Endothelial cell of hepatic sinusoid (primary cell): ENCODE results near the gene HSPA12B.

Source experiments
- in situ Hi-C: cut with HindIII; loops from 2 replicates; pipeline ENCODE4 v1.10.0; 2017; ENCODE audit warnings: low sequenced_read_pairs

HSPA12B gene

DNA sequence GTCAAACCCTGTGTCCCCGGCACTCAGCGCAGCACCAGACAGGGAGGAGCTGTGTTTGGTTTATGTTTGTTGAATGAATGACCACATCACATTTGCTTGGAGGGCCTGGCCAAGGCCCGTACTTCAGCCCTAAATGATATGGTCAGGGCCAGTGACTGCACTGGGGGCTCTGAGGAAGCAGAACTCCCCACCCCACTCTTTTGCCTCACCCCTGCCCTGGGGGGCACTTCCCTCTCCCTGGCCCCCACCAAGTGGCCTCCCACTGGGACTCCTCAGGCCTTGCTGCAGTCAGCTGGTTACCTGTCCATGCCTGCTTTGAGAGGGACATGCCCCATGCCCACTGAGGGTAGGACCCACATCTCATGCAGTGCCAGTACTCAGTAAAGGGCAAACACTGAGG is 32.2 kb downstream of the HSPA12B start:
- in situ Hi-C loops = no loop called here

DNA sequence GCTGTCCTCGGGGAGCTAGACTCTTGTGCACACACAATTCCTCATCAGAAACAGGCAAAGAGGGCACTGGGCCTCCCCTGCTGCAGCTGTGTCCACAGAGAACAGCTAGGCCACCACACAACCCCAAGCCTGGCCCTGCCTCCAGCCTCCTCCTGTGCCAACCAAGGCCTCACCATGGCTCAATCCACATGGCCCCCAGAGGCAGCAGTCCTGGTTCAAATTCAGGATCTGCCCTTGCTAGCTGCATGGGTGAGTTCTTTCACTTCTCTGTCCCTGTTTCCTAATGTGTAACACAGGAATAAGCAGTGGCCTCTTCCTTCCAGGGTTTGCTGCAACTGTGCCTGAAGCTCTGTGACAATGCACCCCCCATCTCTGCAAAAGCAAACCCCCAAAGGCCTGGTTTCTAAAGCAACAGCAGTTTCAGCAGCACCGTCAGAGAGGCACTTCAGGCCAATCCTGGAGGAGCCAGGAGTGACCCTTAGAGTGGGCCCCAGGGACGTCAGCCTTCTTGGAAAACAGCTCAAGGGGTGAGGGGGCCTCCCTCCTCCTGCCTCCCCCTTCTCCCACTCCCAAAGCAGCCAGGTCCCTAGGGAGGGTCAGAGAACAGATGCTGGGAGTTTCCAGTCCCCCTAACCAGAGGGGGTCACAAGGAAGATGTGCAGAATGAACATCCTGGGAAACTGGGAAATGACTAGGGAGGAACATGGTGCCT is 32.8 kb downstream of the HSPA12B start:
- in situ Hi-C loops = no loop called here

DNA sequence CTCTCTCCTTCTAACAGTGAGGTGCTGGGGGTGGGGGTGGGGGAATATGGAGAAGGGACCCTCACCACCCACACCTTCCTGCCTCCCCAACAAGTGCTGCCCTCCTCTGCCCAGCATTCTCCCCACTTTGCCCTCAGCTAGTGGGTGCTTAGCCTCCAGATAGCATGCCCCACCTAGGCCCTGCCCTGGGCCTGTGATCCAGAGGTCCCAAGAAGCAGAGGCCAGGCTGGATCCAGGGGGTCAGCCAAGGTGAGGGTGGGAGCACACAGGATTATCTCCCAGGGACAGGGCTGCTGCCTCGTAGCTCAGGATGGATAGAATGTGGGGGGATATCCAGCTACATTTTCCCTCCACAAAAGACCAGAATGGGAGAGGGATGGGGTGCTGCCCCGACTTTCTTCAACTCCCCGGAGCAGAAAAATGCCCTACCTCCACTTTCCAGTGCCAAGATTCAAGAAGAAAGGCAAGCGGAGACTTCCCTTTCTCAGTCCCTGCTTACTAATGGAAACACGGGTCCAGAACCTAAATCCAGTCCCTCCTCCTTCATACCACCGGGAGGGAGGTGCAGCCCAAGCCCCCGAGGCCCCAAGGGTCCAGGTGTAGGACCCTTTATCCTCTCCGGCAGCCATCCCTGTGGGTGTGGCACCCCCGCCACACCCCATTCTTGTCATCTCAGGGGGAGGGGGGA is 34.1 kb downstream of the HSPA12B start:
- in situ Hi-C loops = no loop called here

DNA sequence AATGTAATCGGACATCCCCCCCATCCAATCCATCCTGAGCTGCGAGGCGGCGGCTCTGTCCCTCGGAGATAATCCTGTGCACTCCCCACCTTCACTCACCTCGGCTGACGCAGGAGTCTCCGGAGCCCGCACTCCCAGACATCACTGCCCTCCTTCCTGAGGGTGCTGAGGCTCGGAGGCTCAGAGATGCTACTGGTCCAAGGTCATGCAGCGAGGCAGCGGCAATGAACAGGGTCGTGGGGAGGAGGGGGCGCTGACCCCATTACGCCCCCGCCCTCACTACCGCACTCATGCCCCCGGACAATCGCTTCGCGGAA is 34.6 kb downstream of the HSPA12B start:
- in situ Hi-C loops = no loop called here

DNA sequence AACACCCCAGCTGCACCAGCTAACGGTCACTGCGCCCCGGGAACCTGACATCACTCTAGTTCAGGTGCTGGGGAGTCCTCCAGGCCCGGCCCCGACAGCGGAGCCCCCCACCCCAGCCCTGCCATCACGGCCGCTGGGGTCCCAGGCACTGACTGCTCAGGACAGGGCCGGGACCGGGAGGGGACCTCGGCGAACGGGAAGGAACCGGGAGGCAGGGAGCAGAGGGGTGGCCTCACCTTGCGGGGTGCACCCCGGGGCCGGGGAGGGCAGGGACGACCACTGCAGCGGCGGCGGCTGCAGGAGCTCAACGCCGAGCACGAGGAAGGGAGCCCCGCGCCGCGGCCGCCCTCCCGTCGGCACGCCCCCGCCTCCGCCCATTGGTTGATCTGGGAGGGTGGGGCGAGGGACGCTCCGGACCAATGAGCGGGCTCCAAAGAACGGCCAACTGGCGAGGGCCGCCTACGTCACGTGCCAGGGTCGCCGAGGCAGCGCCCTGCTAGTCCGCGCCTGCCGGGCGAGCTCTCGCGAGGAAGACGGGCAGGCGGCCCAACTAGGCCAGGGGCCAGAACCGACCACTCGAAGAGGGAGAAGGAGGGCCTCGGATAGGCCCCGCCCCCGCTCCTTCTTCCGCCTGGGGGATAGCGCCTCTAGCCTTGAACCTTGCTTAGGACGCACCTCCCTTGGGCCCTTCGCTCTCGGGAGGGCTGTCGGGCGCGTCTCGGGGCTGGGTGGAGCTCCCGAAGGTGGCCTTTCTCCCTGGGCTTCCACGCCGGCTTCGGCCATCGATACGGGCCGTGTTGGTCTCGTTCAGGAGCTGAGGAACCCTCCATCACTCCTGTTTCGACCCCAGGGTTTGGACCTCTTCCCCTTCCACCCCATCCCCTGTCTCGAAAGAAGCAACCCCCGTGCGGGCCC is 35.2 kb downstream of the HSPA12B start, which contains the start of gene ADISSP:
ADISSP (minus strand) TSS at position 327 of the 915 bp plus-strand sequence. CDS start 7,653 bp downstream, outside the sequence.
- in situ Hi-C loops = no loop called here

DNA sequence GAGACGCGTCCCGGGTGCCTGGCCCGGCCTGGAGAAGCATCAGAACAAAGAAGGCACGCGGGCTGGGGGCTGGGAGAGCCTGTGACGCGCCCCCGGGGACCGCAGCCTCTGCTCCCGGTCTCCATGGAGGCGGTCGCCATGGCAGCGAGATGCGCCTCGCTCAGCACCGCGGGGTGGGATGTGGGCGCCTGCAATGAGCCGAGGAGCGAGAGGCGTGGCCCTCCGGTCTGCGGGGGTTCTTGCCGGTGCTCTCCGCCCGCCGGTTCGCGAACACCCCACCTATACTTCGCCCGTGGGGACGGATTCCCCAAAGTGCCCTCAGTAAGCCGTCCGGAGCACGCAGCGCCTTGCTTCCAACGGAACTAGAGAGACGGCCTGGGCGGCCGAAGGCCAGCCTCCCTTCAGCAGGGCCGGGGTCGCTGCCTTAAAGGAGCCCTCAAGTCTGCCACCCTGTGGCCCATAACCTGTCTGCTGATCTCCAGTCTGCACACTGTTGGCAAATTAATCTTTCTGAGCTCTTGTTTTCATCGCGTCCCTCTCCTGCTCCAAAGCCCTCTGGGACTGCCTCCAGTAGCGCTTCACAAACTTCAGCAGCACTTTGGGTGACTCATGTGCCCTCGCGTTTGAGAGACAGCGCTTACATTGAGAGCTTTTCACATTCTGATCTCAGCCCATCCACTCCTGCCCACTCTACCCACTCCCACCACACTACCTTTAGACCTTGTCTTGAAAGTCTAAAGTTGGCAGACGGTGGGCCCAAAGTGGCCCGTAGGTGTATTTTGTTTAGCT is 36.1 kb downstream of the HSPA12B start:
- in situ Hi-C loops = no loop called here

DNA sequence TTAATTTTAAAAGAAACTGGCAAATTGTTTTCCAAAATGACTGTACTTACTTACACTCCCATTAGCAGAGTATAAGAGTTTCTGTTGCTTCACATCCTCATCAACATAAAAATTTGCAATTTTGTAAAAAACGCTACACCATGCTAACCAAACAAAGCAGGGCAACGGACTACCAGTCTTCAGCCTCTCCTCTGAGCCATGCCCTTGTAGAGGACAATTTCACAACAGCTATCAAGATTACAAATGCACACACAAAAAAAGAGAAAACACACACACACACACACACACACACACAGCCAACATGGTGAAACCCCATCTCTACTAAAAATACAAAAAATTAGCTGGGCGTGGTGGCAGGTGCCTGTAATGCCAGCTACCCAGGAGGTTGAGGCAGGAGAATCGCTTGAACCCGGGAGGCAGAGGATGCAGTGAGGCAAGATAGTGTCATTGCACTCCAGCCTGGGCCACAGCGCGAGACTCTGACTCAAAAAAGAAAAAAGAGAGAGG is 39.1 kb downstream of the HSPA12B start:
- in situ Hi-C loops = no loop called here

DNA sequence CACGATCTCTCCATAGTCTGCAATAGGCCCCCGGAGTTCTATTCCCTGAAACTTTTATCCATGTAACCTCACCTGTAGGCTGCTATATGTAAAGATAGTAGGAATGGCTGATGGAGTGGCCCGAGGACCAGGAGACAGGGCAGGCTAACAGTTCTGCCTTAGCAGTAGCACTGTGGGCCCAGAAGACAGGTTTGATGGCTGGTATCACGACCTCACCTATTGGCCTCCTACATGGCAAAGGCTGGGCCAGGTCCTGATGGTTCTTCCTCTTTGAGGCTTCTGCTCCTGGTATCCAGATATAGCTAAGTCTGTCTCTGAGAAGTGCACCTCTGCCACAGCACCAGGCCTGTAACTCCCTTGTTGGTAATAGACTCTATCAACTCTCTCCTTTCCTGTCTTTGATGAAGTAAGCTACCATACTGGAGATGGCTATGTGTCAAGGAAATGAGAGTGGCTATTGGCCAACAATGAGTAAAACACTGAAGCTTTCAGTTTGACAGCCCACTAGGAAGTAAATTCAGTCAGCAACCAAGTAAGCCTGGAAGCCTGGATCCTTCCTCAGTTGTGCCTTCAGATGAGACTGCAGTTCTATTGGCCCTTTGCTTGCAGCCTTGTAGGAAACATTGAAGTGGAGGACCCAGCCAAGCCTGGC is 43.1 kb downstream of the HSPA12B start:
- in situ Hi-C loops = no loop called here

DNA sequence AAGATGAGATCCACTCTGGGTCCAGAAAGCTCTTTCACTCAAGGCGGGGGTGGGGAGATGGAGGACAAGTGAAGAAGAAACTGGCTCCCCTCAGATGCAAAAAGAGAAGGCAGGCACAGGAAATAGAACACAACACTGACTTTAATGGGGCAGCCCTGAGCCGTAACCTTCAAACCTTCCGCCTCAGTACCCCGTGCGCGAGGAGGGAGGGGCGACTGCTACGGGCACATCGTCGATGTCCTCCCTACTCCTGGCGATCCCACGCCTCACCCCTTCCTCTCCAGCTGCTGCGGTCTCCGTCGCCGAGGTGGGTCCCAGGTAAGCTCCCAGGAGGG is 44.9 kb downstream of the HSPA12B start:
- in situ Hi-C loops = no loop called here

DNA sequence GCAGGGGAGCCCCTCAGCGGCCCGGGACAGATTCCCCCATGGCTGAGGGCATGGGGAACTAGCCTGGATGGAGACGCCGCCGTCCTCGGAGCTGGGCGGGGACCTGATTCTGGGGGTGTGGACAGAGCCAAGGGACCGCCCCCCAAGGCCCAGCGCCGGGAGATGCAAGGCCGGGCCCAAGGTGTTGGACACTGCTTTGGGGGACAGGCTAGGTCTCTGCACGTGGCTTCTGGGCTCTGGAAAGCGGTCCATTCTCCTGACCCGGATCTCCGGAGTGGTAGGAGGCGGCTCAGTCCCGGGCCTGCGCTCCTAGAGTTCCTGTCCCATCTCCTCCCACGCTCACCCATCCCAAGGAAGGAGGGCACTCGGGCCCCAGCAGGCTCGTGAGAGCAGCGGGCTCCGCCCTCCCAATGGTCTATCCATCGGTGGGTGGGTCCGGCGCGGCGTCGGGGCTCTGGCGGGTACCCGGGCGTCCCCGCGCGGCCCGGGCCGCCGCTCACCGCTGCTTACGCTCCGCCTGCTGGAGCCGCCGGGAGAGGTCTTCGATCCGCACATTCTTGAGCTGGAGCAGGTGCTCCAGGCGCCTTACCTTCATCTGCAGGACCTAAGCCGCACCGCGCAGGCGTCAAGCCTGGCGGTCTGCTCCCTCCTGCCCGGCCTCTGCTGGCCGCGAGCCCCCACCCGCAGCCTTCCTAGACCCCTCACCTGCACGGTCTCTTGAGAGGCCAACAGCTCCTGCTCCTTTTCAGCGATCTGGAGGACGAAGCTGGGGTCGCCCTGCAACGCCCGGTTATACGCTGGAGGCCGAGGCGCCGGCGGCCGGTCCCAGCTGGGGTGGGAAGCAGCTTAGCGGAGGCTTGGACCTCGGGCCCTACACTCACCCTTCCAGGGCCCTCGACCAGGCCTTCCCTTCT is 45.5 kb downstream of the HSPA12B start:
- in situ Hi-C loops = no loop called here

DNA sequence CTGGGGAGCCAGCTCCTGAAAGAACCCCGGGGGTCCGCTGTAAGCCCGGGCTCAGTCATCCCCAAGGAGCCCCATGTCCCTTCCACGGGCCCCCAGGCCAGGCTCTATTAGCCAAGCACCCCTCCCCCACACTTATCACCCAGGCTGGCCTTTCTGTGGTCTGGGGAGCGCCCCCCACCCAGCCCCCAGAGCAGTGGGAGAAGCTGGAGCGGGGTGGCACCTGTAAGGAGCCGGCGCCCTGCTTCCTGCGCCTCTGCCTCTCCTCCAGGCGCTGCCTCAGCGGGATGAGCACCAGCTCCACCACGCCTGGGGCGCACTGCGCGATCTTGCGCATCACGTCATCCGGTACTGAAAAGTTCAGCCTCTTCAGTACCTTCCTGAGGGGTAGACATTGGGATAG is 46.5 kb downstream of the HSPA12B start:
- in situ Hi-C loops = no loop called here

DNA sequence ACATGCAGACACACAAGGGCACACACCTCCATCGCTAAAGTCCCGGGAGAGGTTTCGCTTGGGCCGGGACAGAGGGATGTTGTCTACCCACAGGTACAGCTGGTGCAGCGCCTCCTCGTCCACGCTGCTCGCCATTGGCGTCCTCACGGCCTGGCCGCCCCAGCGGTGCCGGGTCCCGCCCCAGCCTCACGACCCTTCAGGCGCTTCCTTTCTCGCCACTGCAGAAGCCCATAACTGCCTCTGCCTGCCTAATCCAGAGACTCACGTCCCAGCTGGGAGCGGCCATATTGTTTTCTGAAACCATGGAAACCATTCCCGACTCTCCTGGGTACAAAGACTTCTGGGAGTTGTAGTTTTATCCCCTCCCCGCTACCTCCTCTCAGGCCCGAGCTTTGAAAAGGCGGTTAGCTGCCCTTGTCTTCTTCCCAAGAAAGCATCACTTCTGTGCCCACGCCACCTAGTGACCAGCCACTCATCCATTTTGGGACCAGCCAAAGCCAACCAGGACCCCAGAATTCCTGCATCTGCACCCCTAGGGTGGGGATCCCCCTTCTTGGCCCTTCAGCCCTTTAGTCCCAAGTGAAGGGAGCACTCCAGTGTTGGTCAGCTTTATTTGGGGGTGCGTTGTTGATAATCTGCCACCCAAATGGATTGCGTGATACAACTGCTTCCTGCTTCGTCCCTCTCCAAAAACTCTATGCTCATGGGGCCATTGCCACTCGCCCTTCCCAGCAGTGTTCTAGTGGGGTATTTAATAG is 48.8 kb downstream of the HSPA12B start, which contains the start of gene SPEF1:
SPEF1 (minus strand) TSS at position 296 of the 758 bp plus-strand sequence; CDS start at position 135, 161 bp downstream.
- in situ Hi-C loops = loop anchor here (5.0 kb wide), 1 partner anchor 51 kb away; no protein-coding TSS in a partner anchor

DNA sequence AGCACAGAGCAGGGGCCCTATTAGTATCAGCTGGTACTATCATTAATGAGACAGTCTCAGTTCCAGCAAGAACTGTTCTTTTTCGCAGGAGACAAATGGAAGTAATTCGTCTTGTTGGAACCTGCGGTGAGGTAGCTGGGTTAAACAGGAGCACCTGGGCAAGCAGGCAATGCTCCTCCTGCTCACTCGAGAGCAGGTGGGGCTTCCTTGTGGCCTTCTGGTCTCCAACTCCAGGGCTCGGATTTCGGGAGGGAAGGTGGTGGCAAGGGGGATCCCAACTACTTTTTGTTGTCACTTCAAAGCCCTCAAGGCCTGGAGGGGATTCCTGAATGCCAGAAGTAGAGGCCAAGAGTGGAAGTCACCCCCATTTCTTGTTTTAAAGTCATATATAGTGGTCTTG is 50.1 kb downstream of the HSPA12B start:
- in situ Hi-C loops = loop anchor here (5.0 kb wide), 1 partner anchor 50 kb away; no protein-coding TSS in a partner anchor

DNA sequence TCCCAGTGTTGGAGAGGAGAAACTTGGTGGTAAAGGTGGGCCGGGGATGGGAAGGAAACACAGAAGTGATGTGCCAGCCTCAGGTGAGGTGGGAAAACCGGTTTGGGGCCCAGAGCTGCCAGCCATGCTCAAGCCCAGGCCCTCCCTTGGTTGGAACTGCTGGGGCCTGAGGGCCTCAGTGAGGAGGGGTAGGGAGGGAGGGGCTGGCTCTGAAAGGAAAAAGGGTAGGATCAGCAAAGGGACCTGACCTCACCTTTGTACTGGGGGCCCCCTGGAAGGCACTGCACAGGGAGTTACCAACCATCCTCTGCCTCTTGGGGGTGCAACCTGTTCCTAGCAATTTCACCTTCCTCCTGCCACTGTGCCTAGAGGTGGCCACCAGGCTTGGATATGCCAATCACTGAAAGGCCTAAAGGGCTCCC is 50.6 kb downstream of the HSPA12B start:
- in situ Hi-C loops = loop anchor here (5.0 kb wide), 1 partner anchor 49 kb away; no protein-coding TSS in a partner anchor

DNA sequence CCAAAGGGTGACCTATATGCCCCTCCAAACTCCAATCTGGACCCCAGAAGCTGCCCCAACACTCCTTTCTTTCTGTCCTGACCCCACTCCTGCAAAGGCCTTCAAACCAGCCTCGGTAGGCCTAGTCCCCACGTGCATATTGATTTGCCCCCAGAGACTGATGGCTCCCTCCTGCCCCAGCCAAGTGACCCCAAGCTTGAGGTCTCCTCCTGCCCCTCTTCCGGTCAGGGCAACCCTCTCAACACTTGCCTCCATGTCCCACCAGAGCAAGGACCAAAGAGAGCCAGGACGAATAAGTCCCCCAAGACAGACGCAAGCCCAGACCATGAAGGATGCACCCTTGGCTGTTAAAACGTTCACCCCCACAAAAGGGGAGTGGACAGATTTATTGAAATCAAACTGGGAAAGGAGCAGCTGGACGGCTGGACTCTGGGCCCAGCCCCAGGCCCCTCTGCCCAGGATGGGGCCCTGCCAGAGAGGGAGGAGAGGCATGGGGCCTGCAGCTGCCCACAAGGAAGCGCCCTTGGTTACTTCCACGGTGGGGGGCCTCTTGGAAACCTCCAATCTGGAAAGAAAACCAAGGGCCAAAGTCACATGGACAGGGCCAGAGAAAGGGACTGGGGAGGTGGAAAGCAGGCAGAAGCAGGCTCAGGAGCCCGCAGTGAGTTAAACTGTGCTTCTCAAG is 51.2 kb downstream of the HSPA12B start:
- in situ Hi-C loops = loop anchor here (5.0 kb wide), 1 partner anchor 49 kb away; no protein-coding TSS in a partner anchor

DNA sequence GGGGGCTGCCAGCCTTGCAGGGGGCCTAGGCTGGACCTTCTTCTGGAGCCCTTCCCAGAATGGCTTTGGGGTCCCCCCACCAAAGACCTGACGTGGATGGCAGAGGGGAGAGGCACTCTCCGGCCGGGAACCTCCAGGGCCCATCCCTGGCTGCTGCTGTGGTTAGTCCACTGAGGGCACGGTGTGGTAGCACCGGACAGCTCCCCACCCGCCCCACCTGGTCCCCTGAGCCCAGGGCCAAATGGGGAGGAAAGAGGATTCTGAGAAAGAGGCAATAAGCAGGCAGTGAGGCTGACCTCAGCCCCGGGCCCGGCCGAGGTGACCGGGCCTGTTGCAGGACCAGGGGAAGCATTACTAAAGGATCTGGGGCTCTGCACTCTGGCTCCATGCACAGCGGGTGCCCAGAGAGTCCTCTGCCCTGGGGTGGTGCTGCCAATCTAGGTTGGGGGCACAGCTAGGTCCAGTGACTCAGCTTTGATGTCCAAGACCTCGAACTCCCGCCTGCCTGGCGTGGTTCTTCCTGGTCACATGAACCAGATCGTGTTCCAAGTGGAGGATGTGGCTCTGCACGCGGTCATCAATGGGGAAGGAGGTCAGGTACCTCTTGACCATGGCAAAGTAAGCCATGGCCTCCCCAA is 51.9 kb downstream of the HSPA12B start:
- in situ Hi-C loops = loop anchor here (5.0 kb wide), 1 partner anchor 48 kb away; no protein-coding TSS in a partner anchor

DNA sequence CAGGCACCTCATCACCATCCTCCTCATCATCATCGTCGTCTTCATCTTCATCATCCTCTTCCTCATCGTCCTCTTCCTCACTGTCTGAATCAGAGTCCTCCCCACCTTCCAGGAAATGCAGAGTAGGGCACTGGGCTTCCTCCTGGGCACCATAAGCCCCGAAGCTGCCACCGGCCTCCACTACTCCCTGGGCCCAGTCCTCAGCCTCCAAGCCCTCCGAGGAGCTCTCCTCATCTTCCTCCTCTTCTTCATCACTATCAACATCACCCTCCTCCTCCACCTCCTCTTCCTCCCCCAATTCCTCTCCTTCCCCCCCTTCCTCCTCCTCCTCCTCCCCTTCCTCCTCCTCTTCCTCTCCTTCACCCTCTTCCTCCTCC is 52.4 kb downstream of the HSPA12B start:
- in situ Hi-C loops = loop anchor here (5.0 kb wide), 1 partner anchor 47 kb away; no protein-coding TSS in a partner anchor
